OCI-LY7 (cell line): ENCODE measurements around the gene CA7.

Experiments used
- CTCF ChIP-seq: fragments of 200-600 bp; sonication (generic); conservative IDR thresholded peaks from 2 replicates; pipeline ENCODE4 v1.5.1; 2014; ENCODE audit warnings: mild to moderate bottlenecking, antibody characterized with exemption, low read length, moderate library complexity, mixed read lengths
- EZH2phosphoT487 ChIP-seq: fragments of 200-600 bp; sonication (generic); IDR thresholded peaks from 2 replicates; pipeline ENCODE4 v1.6.1; 2018; ENCODE audit warnings: low read depth, borderline replicate concordance, mild to moderate bottlenecking, mixed run types, antibody characterized with exemption, low read length, moderate library complexity, mixed read lengths

- TF ChIP-seq CTCF (no peak), EZH2phosphoT487 (no peak)
Measured at GRCh38 chr16:66843191-66843590, 1.0 kb upstream of the CA7 start.
